PC-3 (cell line): ENCODE data around the gene SPOP. TPM values are rescaled to one million over a fixed set of nuclear protein-coding genes. Genes with fewer than 3 reads are reported as not detected.

Experiments used
- ATAC-seq: fragments of 200-7000 bp; cut with Tn5 transposase; 2 replicates; pipeline ENCODE4 v1.9.1; 2020; ENCODE audit warnings: mild to moderate bottlenecking, moderate library complexity
- BruUV-seq: library from RNA; stranded (reverse); fragments of 400-500 nt; replicated peaks from 2 replicates; lab custom pipeline; 2021; lab: Mats Ljungman, UMichigan
- CTCF ChIA-PET: fragments of 300-600 bp; sonication (Branson Sonifier 250); formaldehyde crosslinking; loops from one replicate; lab custom pipeline; 2022; ENCODE audit warnings: antibody characterized with exemption; lab: Charles Lee
- POLR2A ChIA-PET: fragments of 300-600 bp; sonication (Branson Sonifier 250); formaldehyde crosslinking; loops from one replicate; lab custom pipeline; 2022; ENCODE audit warnings: antibody characterized with exemption; ENCODE audit not compliant: unreplicated experiment; lab: Charles Lee
- DNase-seq: peaks from one replicate; pipeline ENCODE4 v3.0.0-alpha.2; 2015
- H2AFZ ChIP-seq: fragments of 300-600 bp; sonication (generic); 2 replicates; pipeline ENCODE4 v1.6.0; 2016; ENCODE audit warnings: antibody characterized with exemption, low read length
- H3F3A ChIP-seq: fragments of 300-600 bp; sonication (generic); one replicate; pipeline ENCODE4 v1.6.0; 2017; ENCODE audit warnings: antibody characterized with exemption, low read length, control low read depth, mild to moderate bottlenecking; ENCODE audit not compliant: unreplicated experiment
- H3K27ac ChIP-seq: fragments of 300-600 bp; sonication (generic); 2 replicates; pipeline ENCODE4 v1.5.1; 2016; ENCODE audit warnings: mild to moderate bottlenecking, low read length
- H3K27me3 ChIP-seq: fragments of 300-600 bp; sonication (generic); 2 replicates; pipeline ENCODE4 v1.6.1; 2016; ENCODE audit warnings: low read length, mixed read lengths
- H3K36me3 ChIP-seq: fragments of 300-600 bp; sonication (generic); 2 replicates; pipeline ENCODE4 v1.6.1; 2016; ENCODE audit warnings: low read depth, mixed run types, low read length, mixed read lengths
- H3K4me1 ChIP-seq: fragments of 300-600 bp; sonication (generic); 2 replicates; pipeline ENCODE4 v1.5.1; 2016; ENCODE audit warnings: low read length; ENCODE audit not compliant: insufficient read depth
- H3K4me2 ChIP-seq: fragments of 300-600 bp; sonication (generic); 2 replicates; pipeline ENCODE4 v1.6.0; 2016; ENCODE audit warnings: low read length
- H3K4me3 ChIP-seq: fragments of 300-600 bp; sonication (generic); 2 replicates; pipeline ENCODE4 v1.5.1; 2016; ENCODE audit warnings: mild to moderate bottlenecking, low read length, mixed read lengths
- H3K79me2 ChIP-seq: fragments of 300-600 bp; sonication (generic); 2 replicates; pipeline ENCODE4 v1.6.1; 2017; ENCODE audit warnings: low read length, mixed read lengths
- H3K9ac ChIP-seq: fragments of 300-600 bp; sonication (generic); 2 replicates; pipeline ENCODE4 v1.6.0; 2016; ENCODE audit warnings: mild to moderate bottlenecking, low read length
- H3K9me2 ChIP-seq: fragments of 300-600 bp; sonication (generic); replicated peaks from 2 replicates; pipeline ENCODE4 v1.6.1; 2016; ENCODE audit warnings: mixed run types, low read length, mixed read lengths
- H3K9me3 ChIP-seq: fragments of 300-600 bp; sonication (generic); 2 replicates; pipeline ENCODE4 v1.6.1; 2016; ENCODE audit warnings: low read length, mixed read lengths
- H4K20me1 ChIP-seq: fragments of 300-600 bp; sonication (generic); 2 replicates; pipeline ENCODE4 v1.6.1; 2016; ENCODE audit warnings: low read length, mixed read lengths
- EZH2 ChIP-seq: fragments of 300-600 bp; sonication (generic); IDR thresholded peaks from one replicate; pipeline ENCODE4 v1.6.1; 2017; ENCODE audit warnings: antibody characterized with exemption, mild to moderate bottlenecking, low read length; ENCODE audit not compliant: unreplicated experiment
- EZH2phosphoT487 ChIP-seq: fragments of 300-600 bp; sonication (generic); IDR thresholded peaks from 2 replicates; pipeline ENCODE4 v1.6.1; 2018; ENCODE audit warnings: mild to moderate bottlenecking, antibody characterized with exemption, low read length, borderline replicate concordance
- intact Hi-C: fragments of 100-400 bp; cut with micrococcal nuclease; formaldehyde crosslinking; loops from 2 replicates; pipeline ENCODE4 v1.9.0; 2023
- total RNA-seq: library from RNA; depleted of rRNA; stranded (reverse); fragments of >200 nt; gene quantifications from 2 replicates; pipeline ENCODE4 v1.2.3, GENCODE V29; 2014
- TF ChIP-seq, protein P1 (sequence below): fragments of 300-600 bp; sonication (generic); conservative IDR thresholded peaks from 2 replicates; pipeline ENCODE4 v1.5.1; 2017; ENCODE audit warnings: antibody characterized with exemption, low read depth, mild to moderate bottlenecking, low read length

SPOP gene
- total RNA-seq, 1 experiment from 2014 or later, result 54.7 TPM

DNA sequence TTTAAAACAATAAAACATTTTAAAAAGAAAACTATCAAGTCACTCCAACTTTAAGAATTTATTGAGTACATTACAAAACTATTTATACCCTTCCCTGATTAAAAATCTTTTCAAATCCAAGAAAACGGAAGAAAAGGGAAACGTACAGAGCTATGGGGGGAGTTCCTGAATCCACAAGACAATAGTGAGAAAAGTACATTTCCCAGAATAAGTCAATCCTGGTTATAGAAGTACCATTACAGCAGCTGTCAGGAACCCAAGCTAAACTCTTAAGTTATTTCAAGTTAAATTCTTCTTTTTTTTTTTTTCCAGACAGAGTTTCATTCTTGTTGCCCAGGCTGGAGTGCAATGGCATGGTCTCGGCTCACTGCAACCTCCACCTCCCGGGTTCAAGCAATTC lies 45.7 kb downstream of the SPOP start:
- Histone ChIP-seq H3K27me3 (no peaks in the 10 kb centered on the region), H3K27ac (no peak overlapping the region), H3K4me2 (no peak overlapping the region), H3K4me1 (peaks cover 4% of the 10 kb centered on the region; the same call in 1 of the 2 replicates), H3K4me3 (no peak overlapping the region), H3K9me3 (no peaks in the 10 kb centered on the region), H3K36me3 (peaks cover 5% of the 10 kb centered on the region; the same call in 1 of the 2 replicates), H2AFZ (no peak overlapping the region), H4K20me1 (no peaks in the 10 kb centered on the region), H3K9me2 (no peaks in the 10 kb centered on the region), H3K79me2 (peaks cover 33% of the 10 kb centered on the region), H3K9ac (no peak overlapping the region), H3F3A (no peaks in the 10 kb centered on the region)
- BruUV-seq, result no TSS peak
- CTCF ChIA-PET, result interaction anchor here (0.6 to 0.7 kb wide), 2 partner anchors 98 to 452 kb away, joined by 3 to 6 read pairs; no protein-coding TSS in a partner anchor
- POLR2A ChIA-PET, result no interaction called here
- ATAC-seq (no peak), DNase-seq (no peak)
- intact Hi-C loops, result no loop called here
- TF ChIP-seq, protein P1, sequence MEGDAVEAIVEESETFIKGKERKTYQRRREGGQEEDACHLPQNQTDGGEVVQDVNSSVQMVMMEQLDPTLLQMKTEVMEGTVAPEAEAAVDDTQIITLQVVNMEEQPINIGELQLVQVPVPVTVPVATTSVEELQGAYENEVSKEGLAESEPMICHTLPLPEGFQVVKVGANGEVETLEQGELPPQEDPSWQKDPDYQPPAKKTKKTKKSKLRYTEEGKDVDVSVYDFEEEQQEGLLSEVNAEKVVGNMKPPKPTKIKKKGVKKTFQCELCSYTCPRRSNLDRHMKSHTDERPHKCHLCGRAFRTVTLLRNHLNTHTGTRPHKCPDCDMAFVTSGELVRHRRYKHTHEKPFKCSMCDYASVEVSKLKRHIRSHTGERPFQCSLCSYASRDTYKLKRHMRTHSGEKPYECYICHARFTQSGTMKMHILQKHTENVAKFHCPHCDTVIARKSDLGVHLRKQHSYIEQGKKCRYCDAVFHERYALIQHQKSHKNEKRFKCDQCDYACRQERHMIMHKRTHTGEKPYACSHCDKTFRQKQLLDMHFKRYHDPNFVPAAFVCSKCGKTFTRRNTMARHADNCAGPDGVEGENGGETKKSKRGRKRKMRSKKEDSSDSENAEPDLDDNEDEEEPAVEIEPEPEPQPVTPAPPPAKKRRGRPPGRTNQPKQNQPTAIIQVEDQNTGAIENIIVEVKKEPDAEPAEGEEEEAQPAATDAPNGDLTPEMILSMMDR, result no peak
- TF ChIP-seq EZH2 (no peak), EZH2phosphoT487 (no peak)

- Histone ChIP-seq H3K79me2 (peaks cover 28% of the 10 kb centered on the region), H3F3A (no peaks in the 10 kb centered on the region), H3K9me3 (no peaks in the 10 kb centered on the region), H3K27me3 (no peaks in the 10 kb centered on the region), H3K4me2 (no peak overlapping the region), H3K4me1 (no peaks in the 10 kb centered on the region), H3K27ac (no peak overlapping the region), H3K9me2 (no peaks in the 10 kb centered on the region), H4K20me1 (no peaks in the 10 kb centered on the region), H2AFZ (no peak overlapping the region), H3K36me3 (peaks cover 5% of the 10 kb centered on the region; the same call in 1 of the 2 replicates), H3K9ac (no peak overlapping the region), H3K4me3 (no peak overlapping the region)
- TF ChIP-seq EZH2 (no peak), EZH2phosphoT487 (no peak)
- TF ChIP-seq, protein P1, result no peak
- BruUV-seq, result no TSS peak
- CTCF ChIA-PET, result no interaction called here
- intact Hi-C loops, result no loop called here
- ATAC-seq (no peak), DNase-seq (no peak)
- POLR2A ChIA-PET, result no interaction called here
Observed at GRCh38 chr17:49631496-49631895, 46.4 kb downstream of the SPOP start.

- ChIA-PET CTCF (no interaction called here), POLR2A (no interaction called here)
- Histone ChIP-seq H3K79me2 (peaks cover 24% of the 10 kb centered on the region), H3K9ac (no peak overlapping the region), H3K4me1 (no peaks in the 10 kb centered on the region), H3K4me3 (no peak overlapping the region), H3K27ac (no peak overlapping the region), H3K9me2 (no peaks in the 10 kb centered on the region), H3F3A (no peaks in the 10 kb centered on the region), H3K36me3 (peaks cover 5% of the 10 kb centered on the region; the same call in 1 of the 2 replicates), H4K20me1 (no peaks in the 10 kb centered on the region), H2AFZ (no peak overlapping the region), H3K27me3 (no peaks in the 10 kb centered on the region), H3K9me3 (no peaks in the 10 kb centered on the region), H3K4me2 (no peak overlapping the region)
- TF ChIP-seq EZH2 (no peak), EZH2phosphoT487 (no peak)
- TF ChIP-seq, protein P1, result no peak
- DNase-seq, result no peak
- intact Hi-C loops, result no loop called here
- no TSS peak for BruUV-seq
- no peak for ATAC-seq
Observed at GRCh38 chr17:49630113-49630900, 47.6 kb downstream of the SPOP start.
